Suppressor macrophage treated with lipopolysaccharide for 1 hour (primary cell): ENCODE measurements around the gene REC114.
"Not testable (repeated sequence)": the region's sequence is repeated elsewhere in the genome, so short reads cannot be mapped to it uniquely, and the experiment has no call there.

Experiments
- DNase-seq, 3 donors: peaks; one replicate each; pipeline ENCODE4 v3.0.0-alpha.2; 2020 to 2022

REC114 gene

DNA sequence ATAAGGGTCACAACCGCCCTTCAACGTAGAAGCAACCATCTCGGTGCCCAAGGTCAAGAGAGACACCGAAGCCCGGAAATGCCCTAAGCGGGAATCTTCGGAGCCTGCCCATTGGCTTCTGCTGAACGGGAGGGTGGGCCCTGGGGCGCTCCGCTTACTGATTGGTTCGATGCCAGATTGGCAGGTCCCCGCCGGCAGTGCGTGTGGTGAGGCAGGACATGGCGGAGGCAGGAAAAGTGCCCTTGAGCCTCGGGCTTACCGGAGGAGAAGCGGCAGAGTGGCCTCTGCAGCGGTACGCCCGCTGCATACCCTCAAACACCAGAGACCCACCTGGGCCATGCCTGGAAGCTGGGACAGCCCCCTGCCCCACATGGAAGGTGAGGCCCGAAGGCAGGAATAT is at the start of gene REC114:
Gene REC114 (plus strand): TSS at position 197 of the 400 bp plus-strand sequence. CDS start 22 bp downstream, at position 219.
- DNase-seq: no peak

DNA sequence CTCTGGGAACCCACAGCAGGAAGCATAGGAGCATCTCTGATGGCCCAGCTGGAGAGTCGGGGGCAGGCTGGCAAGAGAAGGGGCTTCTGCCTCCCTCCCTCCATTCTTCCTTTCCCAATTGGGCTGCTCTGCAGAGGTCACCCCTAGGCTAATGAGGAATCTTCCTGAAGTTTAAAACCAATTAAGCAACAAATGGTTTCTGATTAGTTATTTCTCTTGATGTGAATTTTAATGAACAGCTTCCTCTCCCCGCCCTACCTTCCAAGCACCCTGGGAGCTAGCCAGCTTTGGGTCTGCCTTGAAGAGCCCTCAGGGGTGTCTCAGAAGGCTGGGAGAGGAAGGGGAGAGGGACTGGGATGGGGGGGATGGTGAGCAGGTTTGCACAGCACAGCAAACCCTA is 49.6 kb upstream of the REC114 start:
- no peak for DNase-seq

DNA sequence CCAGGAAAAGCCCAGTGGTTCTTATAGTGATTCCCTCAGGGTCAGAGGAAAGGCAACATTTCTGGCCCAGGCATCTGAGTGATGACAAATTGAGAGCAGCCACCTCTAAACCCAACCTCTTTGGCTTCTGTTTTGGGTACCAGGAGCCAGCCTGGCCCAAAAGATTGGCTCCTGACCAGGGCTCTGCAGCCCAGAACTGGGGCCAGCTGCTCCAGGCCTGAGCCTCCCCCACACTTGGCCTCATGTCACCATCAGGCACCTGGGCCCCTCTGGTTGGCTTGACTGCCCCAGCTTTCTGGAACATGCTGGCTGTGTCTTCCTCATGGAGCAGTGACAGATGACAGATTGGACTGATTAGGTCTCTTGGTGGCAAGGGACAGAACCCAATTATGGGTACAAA is 48.2 kb upstream of the REC114 start:
- DNase-seq: no peak

DNA sequence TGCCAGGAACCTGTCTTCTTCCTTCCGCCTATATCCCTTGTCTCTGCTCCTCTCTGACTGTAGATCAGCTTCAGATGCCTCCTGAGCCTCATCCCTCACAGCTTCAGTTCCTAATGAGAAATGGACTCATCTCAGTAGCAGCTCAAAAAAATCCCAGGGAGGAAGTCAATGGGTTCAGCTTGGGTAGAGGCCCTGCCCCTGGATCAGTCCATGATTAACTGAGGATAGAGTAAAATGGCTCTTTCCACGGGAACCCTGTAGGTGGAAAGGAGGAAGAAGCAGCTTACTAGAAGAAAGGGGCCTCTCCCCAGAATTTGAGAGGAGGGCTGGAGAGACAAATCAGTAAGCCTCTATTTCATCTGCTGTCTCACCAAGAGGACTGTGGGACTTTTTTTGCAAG is 47.3 kb upstream of the REC114 start:
- DNase-seq: peak; percentile 43 to 59 (median 57)

DNA sequence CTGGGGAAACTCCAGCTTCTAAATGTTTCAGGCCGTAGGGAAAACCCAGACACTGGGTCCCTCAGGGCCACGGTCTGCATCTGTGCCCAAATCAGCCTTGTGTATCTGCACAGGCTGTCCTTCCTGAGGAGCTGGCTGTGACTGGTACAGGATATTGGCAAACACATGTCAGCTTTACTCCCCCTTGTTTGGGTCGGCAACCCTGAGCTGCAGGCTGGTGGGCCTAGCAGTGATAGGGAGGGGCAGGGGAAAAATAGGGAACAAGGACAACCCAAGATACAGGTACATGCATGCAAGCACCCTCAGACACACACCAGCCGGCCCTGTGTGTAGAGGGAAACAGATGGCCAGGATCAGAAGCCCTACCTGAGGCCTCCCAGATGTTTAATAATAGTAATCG is 45.5 kb upstream of the REC114 start:
- DNase-seq: no peak

GRCh38 chr15:73398861-73399260 is 44.1 kb upstream of the REC114 start:
- peak; percentile 76 to 84 (median 80) for DNase-seq

- peak; percentile 75 to 92 (median 89) for DNase-seq
Measured at GRCh38 chr15:73400222-73400621, 42.7 kb upstream of the REC114 start.

DNA sequence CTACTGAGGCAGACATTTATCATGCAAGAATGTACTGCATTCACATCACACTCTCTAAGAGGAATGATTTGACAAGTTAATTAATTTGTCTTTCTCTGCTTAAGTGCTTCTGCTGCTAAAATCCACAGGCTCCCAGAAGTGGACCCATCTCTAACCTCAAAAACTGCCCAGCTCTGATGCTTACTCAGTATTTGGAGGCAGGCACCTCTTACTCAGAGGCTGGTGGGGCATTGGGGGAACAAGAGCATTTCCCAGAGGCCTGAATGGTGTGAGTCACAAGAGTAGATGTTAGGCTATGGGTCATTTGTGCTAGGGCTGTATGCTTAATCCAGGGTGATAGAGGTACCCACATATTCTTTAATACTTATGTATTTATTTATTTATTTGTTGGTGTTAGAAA is 39.8 kb upstream of the REC114 start:
- DNase-seq: peak; percentile 78 to 87 (median 85)

DNA sequence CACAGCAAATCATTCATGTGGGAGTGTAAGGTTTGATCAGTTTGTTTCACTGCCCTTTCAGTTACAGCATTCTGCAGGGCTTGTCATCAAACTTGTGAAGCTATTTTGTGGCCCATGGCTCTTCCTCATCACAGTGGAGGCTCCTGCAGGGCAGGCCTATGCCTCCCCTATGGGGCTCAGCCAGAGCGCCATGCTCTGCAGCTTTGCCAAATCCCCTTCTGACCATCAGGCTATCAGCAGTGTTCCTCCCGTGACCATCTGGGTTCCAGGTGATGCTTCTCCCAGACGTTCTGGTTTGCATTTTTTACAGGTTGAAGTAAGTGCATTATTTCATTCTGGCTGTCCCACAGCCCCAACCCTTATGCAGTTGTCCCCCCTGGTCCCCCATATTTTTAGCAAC is 28.1 kb upstream of the REC114 start:
- no peak for DNase-seq

DNA sequence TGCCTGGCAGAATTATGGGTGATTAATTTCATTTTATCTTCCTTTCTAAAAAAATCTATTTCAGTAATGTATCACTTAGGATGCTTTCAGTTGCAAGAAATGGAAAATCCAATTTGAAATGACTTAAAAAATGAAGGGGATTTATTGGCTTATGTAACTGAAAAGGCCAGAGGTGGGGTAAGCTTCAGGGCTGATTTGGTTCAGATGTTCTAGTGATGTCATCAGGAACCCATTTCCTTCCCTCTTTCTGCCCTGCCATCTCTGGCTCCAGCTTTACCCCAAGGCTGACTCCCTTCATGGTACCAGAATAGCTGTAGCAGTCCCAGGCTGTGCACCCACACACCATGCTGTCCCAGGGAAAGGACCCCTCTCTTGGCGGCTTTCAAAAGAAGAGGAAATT is 18.5 kb upstream of the REC114 start:
- peak; percentile 65 to 76 (median 67) for DNase-seq

GRCh38 chr15:73425510-73425909 is 17.5 kb upstream of the REC114 start:
- no peak for DNase-seq

DNA sequence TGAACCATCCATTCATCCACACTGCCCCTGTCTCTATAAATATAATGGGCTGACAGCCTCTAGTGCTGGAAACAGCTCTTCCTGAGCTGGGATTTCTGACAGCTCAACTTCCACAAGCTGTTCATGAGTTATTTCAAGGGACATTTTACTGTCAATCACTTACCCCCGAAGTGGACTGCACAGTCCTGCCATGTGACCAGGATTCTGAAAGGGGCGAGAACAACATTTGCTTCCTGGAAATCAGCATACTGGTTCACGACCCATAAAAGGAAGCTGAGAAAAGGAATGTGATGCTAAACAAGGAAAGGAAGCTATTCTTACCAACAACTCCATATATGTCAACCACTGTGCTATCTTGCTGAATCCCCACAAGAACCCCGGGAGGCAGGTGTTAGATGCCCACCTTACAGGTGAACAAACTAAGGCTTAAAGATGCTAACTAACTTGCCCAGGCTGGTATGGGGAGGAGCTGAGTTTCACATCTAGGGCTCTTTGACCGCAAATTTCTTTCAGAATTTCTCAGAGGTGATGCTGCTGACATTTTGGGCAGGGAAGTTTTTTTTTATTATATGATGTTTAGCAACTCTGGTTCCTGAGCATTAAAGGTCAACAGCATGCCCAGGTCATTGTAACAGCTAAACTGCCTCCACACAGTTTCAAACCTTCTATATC is 16.5 kb upstream of the REC114 start:
- DNase-seq: peak in 2 of 3 donors; percentile 3 to 27

GRCh38 chr15:73431329-73431728 is 11.6 kb upstream of the REC114 start:
- DNase-seq: not testable (repeated sequence)

DNA sequence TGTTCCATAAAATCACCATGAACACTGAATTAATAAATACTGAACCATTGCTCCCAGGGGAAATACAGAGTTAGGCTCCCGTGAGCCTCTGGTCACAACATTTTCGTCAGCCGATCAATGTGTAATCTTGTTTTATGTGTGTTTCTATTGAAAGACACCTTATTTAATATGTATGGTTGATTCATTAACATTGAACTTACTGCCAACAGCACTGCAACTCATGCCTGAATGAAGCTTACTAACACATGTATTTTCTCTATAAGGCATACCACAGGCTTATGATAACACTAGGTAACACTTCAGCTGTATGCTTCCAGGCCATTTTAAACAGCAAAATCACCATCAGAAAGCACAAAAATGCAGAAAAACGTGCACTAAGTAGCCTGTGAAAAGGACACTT is 9.1 kb upstream of the REC114 start:
- no peak for DNase-seq

DNA sequence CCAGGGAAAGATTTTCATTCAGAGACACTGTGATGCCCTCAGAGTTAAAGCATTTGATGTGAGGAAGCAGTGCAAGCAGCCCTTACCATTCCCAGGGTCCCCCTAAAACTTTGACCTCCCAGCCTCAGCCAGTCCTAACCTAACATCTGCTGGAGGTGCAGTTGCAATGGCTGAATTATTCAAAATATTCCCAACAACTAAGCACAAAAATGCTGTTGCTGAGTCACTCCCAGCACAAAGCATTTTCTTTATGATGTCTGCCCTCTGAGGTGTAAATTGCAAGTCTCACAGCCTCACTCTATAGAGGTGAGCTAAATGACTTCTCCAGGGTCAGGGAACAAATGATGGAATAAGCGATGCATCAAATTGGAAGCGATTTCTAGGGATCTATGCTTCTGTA is 6.4 kb upstream of the REC114 start:
- no peak for DNase-seq

- DNase-seq: no peak
Measured at GRCh38 chr15:73437543-73438109, 5.3 kb upstream of the REC114 start.

GRCh38 chr15:73438651-73439050 is 4.3 kb upstream of the REC114 start:
- no peak for DNase-seq

DNA sequence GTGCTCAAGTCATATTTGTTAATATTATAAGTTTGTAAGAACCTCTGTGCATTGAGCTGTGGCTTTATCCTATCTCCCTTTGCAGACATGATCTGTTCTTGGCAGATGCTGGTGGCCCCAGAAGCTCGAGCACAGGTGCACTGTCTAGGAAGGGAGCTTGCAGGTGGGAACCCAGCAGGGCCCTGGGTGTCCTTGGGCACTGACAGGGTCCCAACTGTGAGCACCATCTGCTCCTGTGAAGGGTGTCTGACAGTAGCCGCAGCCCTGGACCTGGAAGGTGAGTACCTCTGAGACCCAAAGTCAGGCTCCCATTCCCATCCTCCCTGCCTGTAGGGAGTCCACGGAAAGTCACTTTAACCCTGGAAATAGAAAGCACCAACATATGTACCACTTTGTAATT is 2.4 kb upstream of the REC114 start:
- DNase-seq: no peak

GRCh38 chr15:73442421-73442820 is 543 bp upstream of the REC114 start:
- DNase-seq: no peak

DNA sequence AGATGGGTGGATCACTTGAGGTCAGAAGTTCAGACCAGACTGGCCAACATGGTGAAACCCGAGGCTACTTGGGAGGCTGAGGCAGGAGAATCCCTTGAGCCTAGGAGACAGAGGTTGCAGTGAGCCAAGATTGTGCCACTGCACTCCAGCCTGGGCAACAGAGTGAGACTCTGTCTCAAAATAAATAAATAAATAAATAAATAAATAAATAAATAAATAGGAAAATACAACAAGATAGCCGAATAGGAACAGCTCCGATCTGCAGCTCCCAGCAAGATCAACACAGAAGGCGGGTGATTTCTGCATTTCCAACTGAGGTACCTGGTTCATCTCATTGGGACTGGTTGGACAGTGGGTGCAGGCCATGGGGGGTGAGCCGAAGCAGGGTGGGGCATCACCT is 4.5 kb downstream of the REC114 start:
- not testable (repeated sequence) for DNase-seq

DNA sequence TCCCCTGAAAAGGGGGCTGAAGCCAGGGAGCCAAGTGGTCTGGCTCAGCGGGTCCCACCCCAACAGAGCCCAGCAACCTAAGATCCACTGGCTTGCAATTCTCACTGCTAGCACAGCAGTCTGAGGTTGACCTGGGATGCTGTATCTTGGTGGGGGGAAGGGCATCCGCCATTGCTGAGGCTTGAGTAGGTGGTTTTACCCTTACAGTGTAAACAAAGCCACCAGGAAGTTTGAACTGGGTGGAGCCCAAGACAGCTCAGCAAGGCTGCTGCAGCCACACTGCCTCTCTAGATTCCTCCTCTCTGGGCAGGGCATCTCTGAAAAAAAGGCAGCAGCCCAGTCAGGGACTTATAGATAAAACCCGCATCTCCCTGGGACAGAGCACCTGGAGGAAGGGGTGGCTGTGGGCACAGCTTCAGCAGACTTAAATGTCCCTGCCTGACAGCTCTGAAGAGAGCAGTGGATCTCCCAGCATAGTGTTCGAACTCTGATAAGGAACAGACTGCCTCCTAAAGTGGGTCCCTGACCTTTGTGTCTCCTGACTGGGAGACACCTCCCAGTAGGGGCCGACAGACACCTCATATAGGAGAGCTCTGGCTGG is 5.3 kb downstream of the REC114 start:
- DNase-seq: not testable (repeated sequence)

GRCh38 chr15:73449980-73450379 is 7.0 kb downstream of the REC114 start:
- DNase-seq: not testable (repeated sequence)

- DNase-seq: no peak
Measured at GRCh38 chr15:73454096-73454495, 11.1 kb downstream of the REC114 start.

- no peak for DNase-seq
Measured at GRCh38 chr15:73455876-73456275, 12.9 kb downstream of the REC114 start.
